Upper lobe of left lung (tissue), 6 donors: Measurements from ENCODE around the gene TENM4. TPM values are rescaled to one million over a fixed set of nuclear protein-coding genes. Genes with fewer than 3 reads are reported as not detected.

Experiments used
- ATAC-seq, 2 donors: fragments of 200-7000 bp; cut with Tn5 transposase; one replicate each; pipeline ENCODE4 v1.9.1; 2022; ENCODE audit warnings: mild to moderate bottlenecking in 2 of 2, moderate library complexity in 2 of 2; ENCODE audit not compliant: low FRiP score in 2 of 2
- DNase-seq, 2 donors: peaks; one replicate each; pipeline ENCODE4 v3.0.0-alpha.2; 2019 to 2020
- H3K27ac ChIP-seq, 4 donors: fragments of 200-600 bp; sonication (generic); one replicate each; pipeline ENCODE4 v1.5.1; 2016 to 2019
- H3K27me3 ChIP-seq, 4 donors: fragments of 200-600 bp; sonication (generic); one replicate each; pipeline ENCODE4 v1.5.1; 2017 to 2019
- H3K36me3 ChIP-seq, 4 donors: fragments of 200-600 bp; sonication (generic); one replicate each; pipeline ENCODE4 v1.5.1; 2016 to 2019
- H3K4me1 ChIP-seq, 4 donors: fragments of 200-600 bp; sonication (generic); one replicate each; pipeline ENCODE4 v1.5.1; 2018 to 2019
- H3K4me3 ChIP-seq, 4 donors: fragments of 200-600 bp; sonication (generic); one replicate each; pipeline ENCODE4 v1.5.1; 2017 to 2019; ENCODE audit warnings: mild to moderate bottlenecking in 2 of 4, moderate library complexity in 1 of 4
- H3K9me3 ChIP-seq, 4 donors: fragments of 200-600 bp; sonication (generic); one replicate each; pipeline ENCODE4 v1.5.1; 2018 to 2019
- EP300 ChIP-seq, 4 donors: sonication (generic); formaldehyde crosslinking; IDR thresholded peaks; one replicate each; pipeline ENCODE4 v1.5.1; 2017; ENCODE audit warnings: antibody characterized with exemption in 4 of 4, control low read depth in 2 of 4
- POLR2A ChIP-seq, 4 donors: fragments of 450-650 bp; IDR thresholded peaks; one replicate each; pipeline ENCODE4 v1.5.1; 2016 to 2017; ENCODE audit warnings: antibody characterized with exemption in 4 of 4, mild to moderate bottlenecking in 2 of 4
- POLR2AphosphoS5 ChIP-seq, 2 donors: sonication (generic); formaldehyde crosslinking; IDR thresholded peaks; one replicate each; pipeline ENCODE4 v1.5.1; 2017; ENCODE audit warnings: antibody characterized with exemption in 2 of 2
- WGBS, 2 donors: methylation state at CpG; one replicate each; pipeline ENCODE4 v1.1.5; 2017 to 2018; 5-methylcytosine and 5-hydroxymethylcytosine counted together
- total RNA-seq, 6 donors: library from RNA; depleted of rRNA in 4 of 6; stranded (reverse); fragments of >200 nt in 4 of 6; gene quantifications; one replicate each; pipeline versions ENCODE4 v1.1.0 to v1.2.1, GENCODE V29; 2016 to 2021
- TF ChIP-seq, protein P1 (sequence below), 6 experiments: fragments of 450-650 bp in 4 of 6; fragments of 200-600 bp in 2 of 6; sonication (generic) in 2 of 6; IDR thresholded peaks; one replicate each; pipeline ENCODE4 v1.5.1; 2016 to 2019; ENCODE audit warnings: antibody characterized with exemption in 6 of 6
- donor health status: DM: no; HTN: no; CAD: no; lungs with moderate emphysema.
- donor health status: DM: no; HTN: yes; CAD: no; lungs with severe emphysema.

The TENM4 gene
- total RNA-seq, 6 donors from 2014 or later = 0.11 to 20.0 (median 3.7) TPM

DNA sequence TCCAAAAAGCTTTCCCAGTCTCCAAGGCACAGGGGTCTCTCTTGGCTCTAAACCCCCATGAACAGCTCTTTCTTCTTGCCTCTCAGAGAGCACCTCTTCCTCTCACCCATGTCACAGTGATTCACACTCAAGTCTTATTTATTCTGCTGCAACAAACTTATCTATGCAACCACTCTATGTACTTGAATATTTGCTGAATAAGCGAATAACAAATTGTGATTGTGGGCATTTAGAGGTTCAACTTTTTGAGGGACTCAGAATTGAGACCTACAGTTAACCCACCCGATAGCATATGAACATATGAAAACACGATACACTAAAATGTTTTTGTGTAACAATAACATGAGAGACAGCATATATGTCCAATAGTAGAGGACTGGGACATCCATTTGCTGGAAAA is 729.1 kb downstream of the TENM4 start:
- Histone ChIP-seq H3K4me3 (no peak overlapping the region), H3K9me3 (no peaks in the 10 kb centered on the region), H3K27me3 (no peaks in the 10 kb centered on the region), H3K36me3 (no peaks in the 10 kb centered on the region), H3K27ac (no peak overlapping the region), H3K4me1 (no peaks in the 10 kb centered on the region)
- WGBS, 2 donors = 89 to 97% methylated on average over 3 of the region's 3 CpGs
- TF ChIP-seq, protein P1, sequence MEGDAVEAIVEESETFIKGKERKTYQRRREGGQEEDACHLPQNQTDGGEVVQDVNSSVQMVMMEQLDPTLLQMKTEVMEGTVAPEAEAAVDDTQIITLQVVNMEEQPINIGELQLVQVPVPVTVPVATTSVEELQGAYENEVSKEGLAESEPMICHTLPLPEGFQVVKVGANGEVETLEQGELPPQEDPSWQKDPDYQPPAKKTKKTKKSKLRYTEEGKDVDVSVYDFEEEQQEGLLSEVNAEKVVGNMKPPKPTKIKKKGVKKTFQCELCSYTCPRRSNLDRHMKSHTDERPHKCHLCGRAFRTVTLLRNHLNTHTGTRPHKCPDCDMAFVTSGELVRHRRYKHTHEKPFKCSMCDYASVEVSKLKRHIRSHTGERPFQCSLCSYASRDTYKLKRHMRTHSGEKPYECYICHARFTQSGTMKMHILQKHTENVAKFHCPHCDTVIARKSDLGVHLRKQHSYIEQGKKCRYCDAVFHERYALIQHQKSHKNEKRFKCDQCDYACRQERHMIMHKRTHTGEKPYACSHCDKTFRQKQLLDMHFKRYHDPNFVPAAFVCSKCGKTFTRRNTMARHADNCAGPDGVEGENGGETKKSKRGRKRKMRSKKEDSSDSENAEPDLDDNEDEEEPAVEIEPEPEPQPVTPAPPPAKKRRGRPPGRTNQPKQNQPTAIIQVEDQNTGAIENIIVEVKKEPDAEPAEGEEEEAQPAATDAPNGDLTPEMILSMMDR (IDR thresholded peaks at IDR 0.05) = no peak
- TF ChIP-seq POLR2A (IDR thresholded peaks at IDR 0.05) (no peak), EP300 (IDR thresholded peaks at IDR 0.05) (no peak), POLR2AphosphoS5 (IDR thresholded peaks at IDR 0.05) (no peak)
- ATAC-seq = no peak
- no peak for DNase-seq

DNA sequence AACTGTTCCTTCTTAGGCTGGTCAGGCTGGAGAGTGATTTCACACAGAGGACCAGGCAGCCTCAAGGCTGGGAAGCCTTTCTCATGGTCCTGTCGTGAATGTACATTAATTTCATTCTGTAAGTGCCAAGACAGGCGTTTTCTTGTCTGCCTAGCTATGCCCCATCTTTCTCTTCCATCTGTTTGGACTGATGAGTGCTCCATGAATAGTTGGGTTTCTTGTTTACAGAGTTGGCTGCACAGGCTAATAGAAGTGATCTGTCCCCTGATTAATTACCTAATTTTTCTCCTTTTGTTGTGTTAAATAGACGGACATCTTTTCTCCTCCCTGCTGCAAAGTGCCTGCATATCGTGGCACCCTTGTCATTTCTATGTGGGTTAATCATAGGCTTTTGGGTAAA is 730.4 kb downstream of the TENM4 start:
- H3K27ac ChIP-seq = no peak overlapping the region
- 70 to 73% methylated on average over 4 of the region's 4 CpGs for WGBS, 2 donors
- no peaks in the 10 kb centered on the region for H3K9me3 ChIP-seq
- TF ChIP-seq, protein P1 (IDR thresholded peaks at IDR 0.05) = no peak
- no peak for TF ChIP-seq EP300 (IDR thresholded peaks at IDR 0.05)
- no peak for TF ChIP-seq POLR2AphosphoS5 (IDR thresholded peaks at IDR 0.05)
- no peak for TF ChIP-seq POLR2A (IDR thresholded peaks at IDR 0.05)
- no peak overlapping the region for H3K4me3 ChIP-seq
- DNase-seq (no peak), ATAC-seq (no peak)
- no peaks in the 10 kb centered on the region for H3K27me3 ChIP-seq
- H3K4me1 ChIP-seq = no peaks in the 10 kb centered on the region
- H3K36me3 ChIP-seq = no peaks in the 10 kb centered on the region

GRCh38 chr11:78708388-78708787 is 732.4 kb downstream of the TENM4 start:
- H3K4me1 ChIP-seq = no peaks in the 10 kb centered on the region
- no peaks in the 10 kb centered on the region for H3K27me3 ChIP-seq
- WGBS, 2 donors = 84 to 92% methylated on average over 6 of the region's 6 CpGs
- H3K9me3 ChIP-seq = no peaks in the 10 kb centered on the region
- TF ChIP-seq, protein P1 (IDR thresholded peaks at IDR 0.05) = no peak
- TF ChIP-seq POLR2A (IDR thresholded peaks at IDR 0.05) (no peak), EP300 (IDR thresholded peaks at IDR 0.05) (no peak), POLR2AphosphoS5 (IDR thresholded peaks at IDR 0.05) (no peak)
- ATAC-seq (no peak), DNase-seq (no peak)
- no peak overlapping the region for H3K27ac ChIP-seq
- H3K4me3 ChIP-seq = no peak overlapping the region
- H3K36me3 ChIP-seq = no peaks in the 10 kb centered on the region

- ATAC-seq (no peak), DNase-seq (no peak)
- WGBS, 2 donors = 86 to 88% methylated on average over 6 of the region's 6 CpGs
- Histone ChIP-seq H3K4me1 (no peaks in the 10 kb centered on the region), H3K9me3 (no peaks in the 10 kb centered on the region), H3K36me3 (no peaks in the 10 kb centered on the region), H3K4me3 (no peak overlapping the region), H3K27ac (no peak overlapping the region), H3K27me3 (no peaks in the 10 kb centered on the region)
- no peak for TF ChIP-seq POLR2A (IDR thresholded peaks at IDR 0.05)
- TF ChIP-seq, protein P1 (IDR thresholded peaks at IDR 0.05) = no peak
- TF ChIP-seq POLR2AphosphoS5 (IDR thresholded peaks at IDR 0.05) = no peak
- TF ChIP-seq EP300 (IDR thresholded peaks at IDR 0.05) = no peak
Measured at GRCh38 chr11:78706551-78706950, 734.3 kb downstream of the TENM4 start.

DNA sequence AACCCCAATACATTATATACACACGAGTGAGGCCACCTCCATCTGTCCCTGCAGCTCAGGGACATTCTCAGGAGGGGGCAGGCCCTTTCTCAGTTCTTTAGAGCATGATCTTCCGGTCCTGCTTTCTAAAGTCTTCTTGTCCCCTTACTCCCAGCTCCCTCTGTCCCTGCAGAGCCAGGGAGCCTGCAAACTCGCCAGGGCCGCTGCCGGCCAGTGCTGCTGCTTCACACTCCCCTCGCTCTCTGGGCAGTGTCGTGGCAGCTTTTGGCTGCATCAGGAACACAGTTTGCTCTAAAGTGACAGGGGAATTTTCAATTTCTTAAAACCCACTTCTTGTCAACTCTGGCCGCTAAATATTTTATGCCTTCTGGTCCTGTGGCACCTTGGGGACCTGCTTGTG is 736.0 kb downstream of the TENM4 start:
- Histone ChIP-seq H3K27ac (no peak overlapping the region), H3K9me3 (no peaks in the 10 kb centered on the region), H3K4me1 (no peaks in the 10 kb centered on the region), H3K4me3 (no peak overlapping the region), H3K27me3 (no peaks in the 10 kb centered on the region), H3K36me3 (no peaks in the 10 kb centered on the region)
- ATAC-seq = no peak
- 85 to 89% methylated on average over 8 of the region's 8 CpGs for WGBS, 2 donors
- no peak for TF ChIP-seq POLR2AphosphoS5 (IDR thresholded peaks at IDR 0.05)
- TF ChIP-seq, protein P1 (IDR thresholded peaks at IDR 0.05) = no peak
- TF ChIP-seq POLR2A (IDR thresholded peaks at IDR 0.05) = no peak
- no peak for TF ChIP-seq EP300 (IDR thresholded peaks at IDR 0.05)
- peak in 1 of 2 donors; percentile 65 for DNase-seq
